Measurements from ENCODE around the gene LAD1.

Gene LAD1

GRCh38 chr1:201391651-201392511 is 7.2 kb downstream of the LAD1 start:
- no peak for DNase-seq (ENCODE audit: low read depth, low spot score)

DNA sequence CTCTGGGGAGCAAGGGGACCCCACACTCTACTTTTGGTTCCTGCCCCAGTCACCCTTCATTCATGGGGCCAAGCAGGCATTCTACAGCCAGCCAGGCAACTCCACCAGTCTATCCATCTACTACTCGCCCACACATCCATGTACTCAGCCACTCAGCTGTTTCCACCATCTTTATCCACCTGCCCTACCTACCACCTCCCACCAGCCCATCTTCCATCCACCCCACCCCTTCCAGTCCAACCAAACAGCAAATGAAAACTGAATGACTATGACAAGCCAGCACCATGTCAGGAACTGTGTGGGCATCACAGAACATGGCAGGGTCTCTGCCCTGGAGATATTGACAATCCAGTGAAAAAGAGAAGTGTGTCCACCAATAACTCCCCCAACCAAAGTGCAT is 7.9 kb downstream of the LAD1 start:
- DNase-seq (ENCODE audit: low read depth, low spot score), result no peak

GRCh38 chr1:201389051-201389450 is 10.1 kb downstream of the LAD1 start:
- no peak for DNase-seq (ENCODE audit: low read depth, low spot score)

DNA sequence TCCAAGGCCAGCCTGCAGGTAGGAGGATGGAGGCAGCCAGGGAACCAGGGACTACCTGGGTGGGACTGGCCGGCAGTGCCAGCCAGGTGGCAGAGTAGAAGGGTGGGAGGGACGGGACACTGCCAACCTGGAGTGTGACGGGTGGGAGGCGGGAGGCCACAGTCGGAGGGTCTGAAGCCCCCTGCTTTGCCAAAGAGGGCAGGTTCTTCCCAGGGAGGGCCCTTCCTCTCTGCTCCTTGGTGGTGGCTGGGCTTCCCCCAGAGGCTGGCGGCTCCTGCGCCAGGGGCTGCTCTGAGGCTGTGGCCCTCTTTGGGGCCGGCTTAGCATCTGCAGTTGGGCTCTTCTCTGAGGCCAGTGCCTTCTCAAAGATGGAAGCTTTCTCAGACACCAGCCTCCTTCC is 12.9 kb downstream of the LAD1 start:
- no peak for DNase-seq (ENCODE audit: low read depth, low spot score)

DNA sequence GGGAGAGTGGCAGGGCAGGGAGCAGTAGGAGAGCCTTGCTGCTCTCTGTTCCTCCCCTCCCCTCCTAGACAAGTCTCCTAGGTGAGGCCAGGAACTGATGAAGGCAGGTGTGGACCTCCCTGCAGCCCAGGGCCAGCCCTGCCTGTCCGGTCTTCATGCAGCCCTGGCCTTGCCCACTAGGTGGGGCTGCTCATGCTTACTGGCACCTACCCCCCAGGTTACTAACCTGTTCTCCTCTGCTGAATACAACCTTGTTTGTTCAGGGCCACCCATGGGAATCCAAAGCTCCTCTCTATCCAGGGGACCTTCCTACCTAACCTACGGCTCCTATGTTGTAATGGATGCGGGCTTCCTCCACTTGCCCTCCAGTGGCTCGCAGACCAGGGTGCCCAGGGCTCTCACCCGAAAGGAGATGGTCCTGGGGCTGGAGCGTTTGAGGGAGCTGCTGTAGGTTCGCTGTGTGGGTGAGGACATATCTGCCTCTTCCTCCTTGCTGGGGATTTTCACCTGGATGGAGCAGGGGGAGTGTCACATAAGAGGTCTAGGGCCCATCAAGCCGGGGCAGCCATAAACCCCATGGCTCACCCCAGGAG is 13.7 kb downstream of the LAD1 start:
- DNase-seq (ENCODE audit: low read depth, low spot score), result no peak

- no peak for DNase-seq (ENCODE audit: low read depth, low spot score)
These were observed 14.7 kb downstream of the LAD1 start for GRCh38 chr1:201384406-201384782.

GRCh38 chr1:201383647-201384405 is 15.3 kb downstream of the LAD1 start:
- peak; percentile 49 for DNase-seq (ENCODE audit: low read depth, low spot score)

- no peak for DNase-seq (ENCODE audit: low read depth, low spot score)
These were observed 18.0 kb downstream of the LAD1 start for GRCh38 chr1:201381130-201381529.

- DNase-seq (ENCODE audit: low read depth, low spot score), result no peak
These were observed 19.3 kb downstream of the LAD1 start for GRCh38 chr1:201379733-201380242.

DNA sequence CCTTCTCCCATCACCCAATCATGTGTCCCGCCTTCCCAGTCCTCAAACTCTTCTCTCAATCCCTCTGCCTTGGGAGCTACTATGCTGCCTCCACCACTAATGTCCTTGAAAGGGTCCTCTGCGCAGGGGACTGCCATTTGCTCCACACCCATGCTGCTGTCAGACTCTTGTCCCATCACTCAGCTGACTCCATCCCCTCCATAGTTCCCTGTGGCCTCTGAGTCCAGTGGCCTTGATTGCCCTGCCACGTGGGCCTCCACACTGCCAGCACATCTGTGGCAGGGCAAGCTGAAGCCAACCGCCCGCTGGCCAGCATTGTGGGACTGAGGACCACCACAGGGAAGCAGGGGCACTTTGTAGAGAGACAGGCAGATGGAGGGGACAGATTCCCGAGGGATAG is 20.3 kb downstream of the LAD1 start:
- no peak for DNase-seq (ENCODE audit: low read depth, low spot score)

DNA sequence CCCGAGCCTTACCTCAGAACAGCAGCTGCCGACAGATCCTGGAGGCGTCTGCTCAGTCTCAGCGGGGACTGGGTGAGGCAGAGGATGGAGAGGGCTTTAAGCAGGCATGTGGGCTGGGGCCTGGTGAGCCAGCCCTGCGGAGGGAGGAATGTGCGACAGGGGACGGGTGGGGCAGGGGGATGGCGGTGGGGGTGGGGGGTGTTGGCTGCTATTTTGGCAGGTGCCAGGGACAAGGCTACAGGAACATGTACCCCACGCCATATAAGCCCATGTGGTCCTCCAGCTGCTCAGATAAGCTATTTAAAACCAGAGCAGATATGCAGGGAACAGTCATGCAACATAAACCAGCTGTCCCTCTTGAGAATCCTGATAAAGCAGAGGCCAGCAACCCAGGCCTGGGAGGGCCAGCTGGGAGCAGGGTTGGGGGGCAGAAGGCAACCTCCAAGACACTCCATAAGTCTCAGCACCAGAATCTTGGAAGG is 21.5 kb downstream of the LAD1 start, which contains the start of gene TNNT2:
Gene TNNT2, minus strand, starts transcription at position 70 of the 482 bp plus-strand sequence. CDS start 4,426 bp downstream, outside the sequence.
- DNase-seq (ENCODE audit: low read depth, low spot score), result no peak

- no peak for DNase-seq (ENCODE audit: low read depth, low spot score)
These were observed 22.4 kb downstream of the LAD1 start for GRCh38 chr1:201376464-201377374.

- no peak for DNase-seq (ENCODE audit: low read depth, low spot score)
These were observed 23.0 kb downstream of the LAD1 start for GRCh38 chr1:201376107-201376463.

DNA sequence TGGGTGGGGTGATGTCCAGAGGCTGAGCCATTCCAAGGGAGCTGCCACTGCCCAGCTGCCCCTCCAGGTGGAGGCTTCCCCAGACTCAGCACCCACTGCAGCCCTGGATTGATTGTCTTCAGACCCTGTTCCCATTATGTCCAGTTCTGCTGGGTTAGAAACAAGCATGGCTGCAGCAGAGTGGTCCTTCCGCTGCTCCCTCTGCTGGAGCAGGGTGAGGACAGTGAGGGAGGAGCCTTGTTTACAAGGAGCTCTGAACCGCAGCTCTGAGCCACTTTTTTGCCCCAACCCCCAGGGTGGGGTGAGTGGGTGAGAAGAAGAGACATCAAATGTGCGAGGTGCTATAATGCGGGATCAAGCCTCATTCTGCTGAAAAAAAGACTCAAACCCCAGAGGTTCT is 24.0 kb downstream of the LAD1 start:
- DNase-seq (ENCODE audit: low read depth, low spot score), result no peak

DNA sequence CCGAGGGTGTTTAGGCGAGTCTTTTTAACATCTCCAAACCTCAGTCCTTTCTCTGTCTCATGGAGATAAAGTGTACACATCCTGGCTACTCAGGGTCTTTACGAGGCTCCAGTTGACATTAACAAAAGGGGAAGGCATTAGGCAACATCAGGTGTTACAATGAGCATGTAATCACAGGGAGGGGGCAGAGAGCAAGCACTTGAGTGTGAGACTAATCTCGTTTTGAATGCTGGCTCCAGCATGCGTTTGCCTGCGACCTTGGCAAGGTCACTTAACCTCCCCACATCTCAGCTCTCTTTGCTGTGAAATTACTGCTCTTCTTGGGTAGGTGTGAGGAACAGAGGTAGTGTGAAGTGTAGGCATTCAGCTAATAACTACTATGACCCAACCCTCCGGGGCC is 24.8 kb downstream of the LAD1 start:
- DNase-seq (ENCODE audit: low read depth, low spot score), result no peak

DNA sequence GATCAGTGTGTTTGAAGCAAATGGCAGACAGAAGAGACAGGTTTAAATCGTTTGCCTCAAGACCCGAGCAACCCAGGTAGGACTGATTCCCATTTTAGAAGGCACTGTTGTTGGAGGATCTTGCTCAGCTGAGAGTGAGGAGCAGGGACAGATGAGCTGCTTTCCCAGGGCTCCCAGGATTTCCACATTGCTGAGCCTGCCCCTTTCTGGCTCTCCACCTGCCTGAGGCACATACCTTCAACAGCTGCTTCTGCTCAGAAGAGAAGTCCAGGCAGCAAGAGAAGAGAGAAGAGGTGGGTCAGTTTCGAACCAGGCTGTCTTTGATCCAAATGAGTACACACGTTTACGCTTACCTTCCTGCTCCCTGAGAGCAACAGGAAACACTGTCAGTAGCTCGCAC is 27.3 kb downstream of the LAD1 start:
- DNase-seq (ENCODE audit: low read depth, low spot score), result no peak

GRCh38 chr1:201371276-201371675 is 27.8 kb downstream of the LAD1 start:
- no peak for DNase-seq (ENCODE audit: low read depth, low spot score)

- DNase-seq (ENCODE audit: low read depth, low spot score), result no peak
These were observed 28.6 kb downstream of the LAD1 start for GRCh38 chr1:201370500-201370899.

GRCh38 chr1:201369209-201369608 is 29.9 kb downstream of the LAD1 start:
- DNase-seq (ENCODE audit: low read depth, low spot score), result no peak

- DNase-seq (ENCODE audit: low read depth, low spot score), result no peak
These were observed 32.4 kb downstream of the LAD1 start for GRCh38 chr1:201366696-201367095.

- no peak for DNase-seq (ENCODE audit: low read depth, low spot score)
These were observed 33.9 kb downstream of the LAD1 start for GRCh38 chr1:201365251-201365650.
